HG03520 (cell line): ENCODE data around the gene ZNF330.

Source experiments
- ATAC-seq: cut with Tn5 transposase; IDR thresholded peaks from one replicate; pipeline ENCODE4 v1.9.1; 2021; ENCODE audit warnings: mild to moderate bottlenecking, moderate library complexity; ENCODE audit not compliant: unreplicated experiment

The ZNF330 gene

GRCh38 chr4:141229408-141230101, 8.9 kb downstream of the ZNF330 start:
- peak; percentile 89 for ATAC-seq

DNA sequence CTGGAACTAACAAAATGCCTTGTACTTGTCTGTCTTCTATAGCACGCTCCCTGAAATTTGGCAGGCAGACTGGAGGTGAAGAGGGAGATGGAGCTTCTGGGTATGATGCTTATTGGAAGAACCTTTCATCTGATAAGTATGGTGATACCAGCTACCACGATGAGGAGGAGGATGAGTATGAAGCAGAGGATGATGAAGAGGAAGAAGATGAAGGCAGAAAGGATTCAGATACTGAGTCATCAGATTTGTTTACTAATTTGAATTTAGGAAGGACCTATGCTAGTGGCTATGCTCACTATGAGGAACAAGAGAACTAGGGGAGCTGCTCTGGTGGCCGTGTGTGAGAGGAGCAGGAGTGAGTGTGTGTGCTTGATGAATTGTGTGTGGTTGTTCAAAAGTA, 13.0 kb downstream of the ZNF330 start:
- no peak for ATAC-seq

DNA sequence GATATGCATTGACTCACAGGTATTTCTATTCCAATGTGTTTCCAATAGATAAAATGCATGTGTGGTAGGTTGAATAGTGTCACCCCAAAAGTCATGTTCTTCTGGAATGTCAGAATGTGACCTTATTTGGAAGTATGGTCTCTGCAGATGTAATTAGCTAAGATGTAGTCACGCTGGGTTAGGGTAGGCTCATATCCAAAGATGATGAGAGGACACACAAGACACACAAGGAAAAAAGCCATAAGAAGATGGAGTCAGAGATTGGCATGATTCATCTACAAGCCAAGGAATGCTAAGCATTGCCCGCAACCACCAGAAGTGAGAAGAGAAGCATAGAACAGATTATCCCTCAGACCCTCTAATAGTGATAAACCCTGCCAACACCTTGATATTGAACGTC, 17.5 kb downstream of the ZNF330 start:
- ATAC-seq: no peak

DNA sequence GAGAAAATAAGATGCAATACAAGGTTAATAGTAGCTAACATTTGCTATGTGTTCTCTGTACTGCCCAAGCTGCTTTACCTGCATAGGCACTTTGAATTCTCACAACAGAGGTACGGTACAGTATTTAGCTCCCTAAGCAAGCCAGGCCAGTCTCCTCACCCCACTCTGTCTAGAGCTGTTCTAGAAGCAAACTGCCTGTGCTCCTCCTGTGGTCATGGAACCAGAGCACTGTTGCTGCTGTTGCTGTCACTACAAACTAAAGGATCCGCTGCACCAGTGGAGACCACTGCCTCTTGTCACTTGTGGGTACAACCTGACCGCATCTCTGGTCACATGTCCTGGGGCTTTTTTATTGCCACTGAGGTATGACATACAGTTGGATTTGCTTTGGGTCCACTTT, 19.6 kb downstream of the ZNF330 start:
- ATAC-seq: no peak

DNA sequence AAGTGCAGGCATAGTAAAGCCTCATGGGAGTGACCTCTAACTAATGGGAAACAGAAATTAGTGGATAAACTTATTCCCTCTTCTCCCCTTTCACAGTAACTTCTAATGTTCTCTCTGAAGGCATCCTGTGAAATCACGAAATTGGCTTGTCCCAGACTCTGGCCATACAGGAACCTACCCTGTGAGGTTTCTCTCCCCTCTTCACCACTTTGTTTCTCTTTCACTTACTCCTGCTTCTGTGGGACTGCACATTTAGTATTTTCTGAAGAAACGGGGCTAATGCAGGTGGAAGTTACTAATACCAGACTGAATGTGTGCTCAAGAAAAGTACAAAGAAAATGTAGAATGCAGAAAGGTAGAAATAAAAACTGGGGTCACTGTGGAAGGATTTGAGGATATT, 20.0 kb downstream of the ZNF330 start:
- ATAC-seq: no peak

GRCh38 chr4:141241986-141242385, 21.3 kb downstream of the ZNF330 start:
- ATAC-seq: no peak

DNA sequence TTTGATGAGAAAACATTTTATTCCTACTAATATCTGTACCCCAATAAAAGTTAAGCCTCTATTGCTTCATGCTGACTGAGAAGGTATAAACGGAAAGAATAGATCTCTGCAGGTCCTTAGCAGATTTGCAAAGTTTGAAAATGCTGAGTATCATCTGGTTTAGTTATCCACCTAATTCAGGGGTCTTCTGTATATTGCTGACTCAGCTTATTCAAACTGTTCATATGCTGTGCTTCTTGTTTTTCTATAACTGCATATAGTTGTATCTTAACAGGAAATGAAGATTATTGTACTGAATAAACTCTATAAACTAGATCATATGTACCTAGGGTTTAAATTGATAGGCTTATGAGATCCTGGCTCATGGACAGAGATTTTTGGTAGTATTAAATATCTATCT, 23.7 kb downstream of the ZNF330 start:
- ATAC-seq: no peak

DNA sequence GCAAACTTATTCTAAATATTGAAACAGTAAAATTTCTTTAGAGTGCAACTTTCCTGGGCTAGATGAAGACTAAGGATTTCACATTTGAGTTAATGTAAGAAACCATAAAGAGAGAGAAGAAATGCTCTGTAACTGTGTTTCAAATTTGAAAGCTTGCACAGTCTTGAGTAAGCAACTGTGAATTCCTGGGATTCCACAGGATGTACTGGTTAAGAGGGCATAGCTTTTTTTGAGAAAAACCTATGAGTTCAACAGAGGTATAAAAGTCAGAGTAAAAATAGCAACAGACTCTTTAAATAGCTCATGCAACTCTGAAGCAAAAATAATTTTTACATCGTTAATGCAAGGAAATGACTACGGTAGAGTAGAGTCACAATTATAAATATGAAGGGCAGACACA, 25.5 kb downstream of the ZNF330 start:
- no peak for ATAC-seq

DNA sequence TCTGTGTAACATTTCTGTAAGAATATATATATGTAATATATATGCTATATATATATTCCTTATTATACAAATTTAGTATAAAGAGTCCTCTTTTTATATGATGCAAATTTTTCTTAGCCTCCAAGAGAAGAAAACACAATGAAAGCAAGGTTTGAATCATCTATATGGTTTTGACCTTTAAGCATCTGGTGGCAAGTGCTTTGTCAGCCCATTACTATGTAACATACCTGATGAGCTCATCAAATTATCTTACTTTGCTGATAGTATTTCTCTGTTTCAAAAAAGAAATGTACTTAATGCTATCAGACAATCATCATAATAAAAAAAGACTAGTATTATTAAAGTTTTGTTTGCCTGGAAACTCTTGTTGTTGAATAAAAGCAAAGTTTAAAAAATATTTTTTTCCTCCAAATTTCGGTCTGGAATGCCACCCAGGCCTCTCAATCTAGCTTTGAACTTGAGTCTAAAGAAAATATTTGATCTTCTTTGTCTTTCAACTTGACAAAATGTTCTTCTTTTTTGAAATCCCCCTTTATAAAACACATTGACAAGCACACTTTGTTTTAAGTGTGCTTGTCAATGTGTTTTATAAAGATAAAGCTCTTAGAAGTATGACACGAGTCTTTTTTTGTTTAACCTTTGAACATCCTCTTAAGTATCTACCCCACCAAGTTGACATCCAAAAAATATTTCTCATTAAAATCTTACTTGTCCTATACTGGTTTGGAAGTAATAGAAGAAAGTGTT, 26.2 kb downstream of the ZNF330 start:
- ATAC-seq: no peak

DNA sequence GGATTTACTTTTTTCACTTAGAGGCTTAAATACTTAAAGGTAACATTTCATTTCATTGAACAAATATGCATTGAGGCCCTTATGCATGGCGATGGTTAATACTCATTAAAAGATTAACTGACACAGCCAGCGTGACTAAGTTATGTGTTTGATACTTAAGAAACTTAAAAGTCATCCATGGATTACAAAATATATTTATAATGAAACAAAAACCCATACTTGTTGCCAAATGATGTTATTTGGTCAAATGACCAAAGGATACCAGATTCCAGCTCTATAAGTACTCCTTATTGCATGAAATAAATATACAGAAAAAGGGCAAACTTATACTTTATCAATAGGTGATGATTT, 26.7 kb downstream of the ZNF330 start:
- ATAC-seq: no peak

GRCh38 chr4:141248029-141248428, 27.3 kb downstream of the ZNF330 start:
- ATAC-seq: no peak

DNA sequence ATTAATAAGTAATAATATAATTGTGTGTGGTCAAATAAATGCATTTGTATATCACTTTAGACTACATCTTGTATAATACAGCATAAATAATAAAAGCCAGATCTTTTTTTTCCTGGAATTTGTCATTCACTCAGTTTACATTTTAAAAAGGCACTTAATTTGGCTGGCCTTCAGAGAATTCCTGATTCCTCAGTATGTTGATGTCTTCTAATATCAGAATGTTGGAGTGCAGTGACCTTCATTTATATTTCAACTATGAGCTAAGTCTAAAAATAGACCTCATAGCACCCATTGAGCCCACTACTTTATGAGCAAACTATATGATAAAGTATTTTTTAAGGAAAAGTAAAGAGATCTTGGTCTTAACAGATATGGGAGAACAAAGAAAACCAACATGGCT, 27.8 kb downstream of the ZNF330 start:
- ATAC-seq: no peak

DNA sequence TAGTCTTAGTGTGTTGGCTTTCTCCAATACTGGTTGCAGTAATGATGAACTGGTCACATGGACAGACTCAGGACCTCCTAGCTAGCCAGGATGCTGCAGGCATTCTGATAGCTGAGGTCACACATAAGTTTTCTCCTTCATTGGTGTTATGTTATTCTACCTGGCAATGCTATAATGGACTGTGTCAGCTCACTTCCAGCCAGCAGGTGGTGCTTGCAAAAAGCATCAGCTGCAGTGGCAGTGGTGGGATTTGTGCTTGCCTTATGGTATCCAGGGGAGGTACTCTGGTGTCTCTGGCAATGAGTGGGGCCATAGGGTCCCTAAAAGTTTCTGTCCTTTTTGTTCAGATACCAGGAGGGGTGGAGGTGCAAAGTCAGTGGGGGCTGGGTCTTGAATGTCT, 33.6 kb downstream of the ZNF330 start:
- ATAC-seq: no peak

DNA sequence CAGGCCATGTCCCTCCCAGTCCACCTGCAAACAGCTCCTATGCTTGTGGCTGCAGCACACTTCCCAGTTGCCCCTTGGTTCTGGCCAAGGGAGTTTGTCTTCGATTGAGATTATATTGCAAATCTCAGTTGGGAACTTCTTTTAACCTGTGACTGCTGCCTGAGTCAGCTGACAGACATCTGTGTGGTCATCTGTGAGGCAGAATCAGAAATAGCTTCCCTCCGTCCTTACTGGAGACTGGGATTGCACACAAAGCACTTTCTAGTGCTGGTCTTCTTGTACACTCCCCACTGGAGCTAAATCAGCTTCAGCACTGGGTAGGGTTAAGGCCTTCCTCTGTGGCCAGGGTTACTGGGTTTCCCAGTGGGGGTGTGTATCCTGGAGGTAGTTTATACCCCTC, 34.3 kb downstream of the ZNF330 start:
- ATAC-seq: no peak

GRCh38 chr4:141258558-141258957, 37.9 kb downstream of the ZNF330 start:
- no peak for ATAC-seq

GRCh38 chr4:141275834-141276233, 55.1 kb downstream of the ZNF330 start:
- ATAC-seq: no peak

DNA sequence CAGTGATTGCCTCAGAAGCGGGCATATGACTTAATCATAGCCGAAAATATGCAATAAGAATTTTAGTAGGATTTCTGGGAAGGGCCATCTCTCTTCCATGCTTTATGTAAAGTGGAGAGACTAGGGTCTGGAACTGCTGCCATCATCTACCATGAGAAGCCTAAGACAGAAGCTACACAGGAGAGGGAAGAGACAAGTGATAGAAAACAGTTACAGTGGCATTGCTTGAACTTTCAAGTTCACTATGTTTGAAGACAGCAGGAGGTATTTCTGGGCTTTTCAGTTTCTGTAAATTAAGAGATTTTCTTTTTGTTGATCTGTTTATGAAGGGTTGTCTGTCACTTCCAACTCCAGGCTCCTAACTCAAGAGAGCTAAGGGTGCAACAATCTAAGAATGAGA, 62.5 kb downstream of the ZNF330 start:
- no peak for ATAC-seq

DNA sequence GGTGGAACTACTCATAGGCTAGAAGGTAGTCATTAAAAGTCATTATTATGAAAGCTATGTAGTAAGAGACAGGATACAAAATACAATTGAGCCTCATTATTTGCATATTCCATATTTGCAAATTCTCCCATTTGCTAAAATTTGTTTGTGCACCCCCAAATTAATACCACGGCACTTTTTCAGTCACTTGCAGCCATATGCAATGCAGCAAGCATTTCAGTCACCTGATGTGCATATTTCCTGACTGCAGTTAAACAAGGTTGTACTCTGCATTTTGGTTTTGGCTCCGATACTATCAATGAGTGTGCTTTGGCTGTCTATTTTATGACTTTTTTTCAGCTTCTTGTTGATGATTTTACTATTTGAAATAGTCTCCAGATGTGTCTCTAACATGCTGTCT, 62.9 kb downstream of the ZNF330 start:
- ATAC-seq: no peak
